ENCODE measurements around the gene IL1F10. TPM values are rescaled to one million over a fixed set of nuclear protein-coding genes. Genes with fewer than 3 reads are reported as not detected.

The IL1F10 gene
- polyA plus RNA-seq, 1 donor: not detected

DNA sequence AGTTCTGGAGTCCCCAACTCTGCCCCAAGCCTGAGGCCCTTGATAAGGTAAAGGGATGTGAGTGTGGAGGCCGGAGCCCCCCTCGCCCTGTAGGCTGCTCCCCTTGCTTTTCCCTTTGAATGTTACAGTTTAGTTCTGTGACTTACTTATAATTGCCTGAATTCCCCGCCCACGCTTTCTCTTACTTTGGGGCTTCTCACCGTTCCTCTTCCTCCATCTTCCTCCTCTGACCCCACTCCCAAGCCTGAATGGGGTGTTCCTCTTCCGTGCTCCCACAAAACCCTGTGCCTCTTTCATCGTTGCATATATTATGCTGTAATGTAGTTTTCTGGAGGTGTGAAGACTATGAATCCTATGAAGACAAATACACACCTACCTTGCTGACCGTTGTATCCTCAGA, 44.7 kb downstream of the IL1F10 start:
- DNase-seq (ENCODE audit: low read depth): no peak

DNA sequence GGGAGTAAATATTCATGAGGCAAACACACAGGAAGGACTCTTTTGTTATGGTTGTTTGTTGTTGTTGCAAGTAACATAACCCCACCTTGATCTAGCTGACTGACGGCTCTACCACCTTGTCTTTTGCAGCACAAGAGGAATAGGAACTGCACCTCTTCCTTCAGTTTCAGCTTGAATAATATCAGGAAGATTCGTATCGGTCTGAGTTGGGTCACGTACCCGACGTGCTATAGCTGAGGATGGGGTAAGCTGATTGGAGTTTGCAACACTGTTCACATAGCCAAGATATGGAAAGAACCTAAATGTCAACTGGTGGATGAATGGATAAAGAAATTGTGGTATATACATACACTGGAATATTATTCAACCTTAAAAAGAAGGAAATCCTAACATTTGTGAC, 45.1 kb downstream of the IL1F10 start:
- DNase-seq (ENCODE audit: low read depth): no peak

DNA sequence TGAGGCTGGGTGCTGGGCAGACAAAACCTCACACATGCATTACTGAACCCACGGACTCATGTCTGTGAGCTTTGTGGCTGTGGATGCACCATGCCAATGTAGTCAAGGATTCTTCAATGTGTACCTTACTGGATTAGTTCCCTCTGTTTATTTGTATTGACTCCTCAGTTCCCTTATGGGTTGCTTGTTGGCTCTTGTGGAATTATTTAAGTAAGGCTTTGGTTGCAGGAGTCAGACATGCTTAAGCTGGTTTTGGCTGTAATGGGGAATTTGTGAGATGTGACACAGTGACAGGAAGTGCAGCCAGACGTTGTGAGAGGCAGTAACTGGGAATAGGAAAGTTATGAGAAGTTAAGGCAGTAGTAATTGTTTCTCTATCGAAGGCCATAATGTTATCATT, 46.0 kb downstream of the IL1F10 start:
- no peak for DNase-seq (ENCODE audit: low read depth)

- DNase-seq (ENCODE audit: low read depth): no peak
Observed at GRCh38 chr2:113114224-113114945, 46.6 kb downstream of the IL1F10 start.

GRCh38 chr2:113114996-113115395, 47.2 kb downstream of the IL1F10 start:
- DNase-seq (ENCODE audit: low read depth): no peak

GRCh38 chr2:113116100-113116958, 48.6 kb downstream of the IL1F10 start:
- DNase-seq (ENCODE audit: low read depth): no peak

GRCh38 chr2:113117541-113118262, 49.9 kb downstream of the IL1F10 start:
- no peak for DNase-seq (ENCODE audit: low read depth)

DNA sequence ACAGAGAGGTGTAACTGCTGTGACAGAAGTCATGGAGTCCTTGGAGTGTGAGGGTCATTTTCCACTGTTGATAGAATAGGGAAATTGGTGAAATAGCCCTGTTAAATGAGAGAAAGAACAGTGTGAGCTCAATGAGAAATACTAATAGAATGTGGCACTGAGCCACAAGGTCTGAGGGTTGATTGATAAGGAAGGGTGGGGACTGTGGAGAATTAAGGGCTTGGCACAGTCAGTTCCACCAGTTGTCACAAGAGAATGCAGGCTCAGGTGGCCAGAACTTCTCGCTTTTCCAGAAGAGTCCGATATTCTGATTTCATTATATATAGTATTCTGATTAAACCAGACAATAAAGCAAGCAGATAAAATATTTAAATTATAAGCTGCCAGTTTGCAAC, 50.5 kb downstream of the IL1F10 start:
- DNase-seq (ENCODE audit: low read depth): no peak

- DNase-seq (ENCODE audit: low read depth): no peak
Observed at GRCh38 chr2:113119111-113119510, 51.3 kb downstream of the IL1F10 start.

GRCh38 chr2:113120861-113121260, 53.1 kb downstream of the IL1F10 start:
- no peak for DNase-seq (ENCODE audit: low read depth)

DNA sequence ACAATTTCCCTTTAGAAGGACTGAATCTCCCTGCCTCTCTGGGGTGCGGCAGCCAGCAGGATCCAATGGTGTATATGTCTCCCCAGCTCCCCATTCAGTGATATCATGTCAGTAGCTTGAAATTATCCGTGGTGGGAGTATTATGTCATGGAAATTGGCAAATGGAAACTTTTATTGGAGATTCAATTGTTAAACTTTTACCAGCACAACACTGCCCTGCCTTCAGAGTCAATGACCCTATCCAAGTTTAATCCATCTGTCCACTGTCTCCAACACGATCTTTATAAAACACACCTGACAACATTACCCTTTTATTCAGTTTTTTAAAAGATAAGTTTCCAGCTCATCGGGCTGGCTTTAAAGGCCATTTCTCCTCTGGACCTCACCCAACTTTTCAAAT, 54.6 kb downstream of the IL1F10 start:
- DNase-seq (ENCODE audit: low read depth): no peak

DNA sequence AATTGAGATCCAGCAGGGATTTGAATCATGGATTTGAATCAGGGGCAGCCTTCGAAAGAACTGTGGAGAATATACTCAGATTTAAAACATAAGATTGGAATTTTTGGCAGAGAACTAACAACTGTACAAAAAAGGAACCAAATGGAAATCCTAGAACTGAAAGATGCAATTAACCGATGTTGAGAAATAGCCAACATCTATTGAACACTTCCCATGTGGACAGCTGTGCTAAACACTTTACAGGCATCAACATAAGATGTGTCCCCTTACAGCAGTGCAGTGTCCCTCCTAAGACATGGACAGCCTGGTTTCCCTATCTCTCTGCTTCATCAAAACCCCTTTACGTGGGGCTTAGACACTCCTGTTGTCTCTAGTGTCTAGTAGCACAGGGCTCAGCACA, 56.0 kb downstream of the IL1F10 start:
- no peak for DNase-seq (ENCODE audit: low read depth)

DNA sequence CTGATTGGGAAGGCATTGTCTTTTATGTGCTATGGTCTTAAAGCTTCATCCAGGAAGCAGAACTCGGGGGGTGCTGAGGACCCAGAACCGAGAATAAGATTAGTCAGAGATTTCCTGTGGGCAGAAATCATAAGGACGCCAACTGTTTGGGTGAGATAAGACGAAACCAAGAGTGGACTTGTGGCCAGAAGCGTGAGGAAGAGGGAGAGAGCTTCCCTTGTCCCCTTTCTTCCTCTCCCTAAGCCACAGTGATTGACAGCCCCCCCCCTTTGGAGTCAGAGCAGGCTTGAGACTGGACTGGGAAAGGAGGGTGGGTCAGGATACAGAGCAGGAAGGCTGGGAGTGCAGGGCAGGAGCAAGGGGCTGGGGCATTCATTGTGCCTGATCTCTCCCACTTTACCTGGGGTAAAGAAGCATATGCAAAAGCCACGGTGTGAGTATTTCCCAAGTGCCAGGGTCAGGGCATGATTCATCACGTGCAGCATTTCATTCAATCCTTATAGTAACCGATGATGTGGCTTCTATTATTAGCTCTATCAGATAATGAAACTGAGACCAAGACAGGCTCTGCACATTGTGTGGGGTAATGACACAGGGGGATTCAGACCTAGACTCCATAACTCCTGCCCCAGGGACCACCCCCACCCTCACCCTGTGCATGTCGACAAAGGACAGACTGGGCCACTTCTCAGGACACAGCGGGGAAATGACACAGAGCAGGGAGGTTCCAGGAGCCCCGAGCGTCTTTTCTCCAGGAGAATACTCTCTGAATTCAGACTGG, 56.6 kb downstream of the IL1F10 start:
- no peak for DNase-seq (ENCODE audit: low read depth)

Other genes with a start within 250 kb of the IL1F10 start
- gene IL1B, start 231.2 kb upstream of the IL1F10 start, polyA plus RNA-seq (ENCODE audit: insufficient read length): 0.14 TPM
- not detected for gene IL37, start 156.8 kb upstream of the IL1F10 start, polyA plus RNA-seq (ENCODE audit: insufficient read length)
- gene IL36G, start 90.0 kb upstream of the IL1F10 start, polyA plus RNA-seq (ENCODE audit: insufficient read length): 0.14 TPM
- gene IL36A, start 62.5 kb upstream of the IL1F10 start, polyA plus RNA-seq (ENCODE audit: insufficient read length): not detected
- not detected for gene IL36B, start 15.1 kb upstream of the IL1F10 start, polyA plus RNA-seq (ENCODE audit: insufficient read length)
- gene IL36RN, start 8.8 kb upstream of the IL1F10 start, polyA plus RNA-seq (ENCODE audit: insufficient read length): not detected
- 0.49 TPM for gene IL1RN, start 59.6 kb downstream of the IL1F10 start, polyA plus RNA-seq (ENCODE audit: insufficient read length)
- 1.3 TPM for gene PSD4, start 106.0 kb downstream of the IL1F10 start, polyA plus RNA-seq (ENCODE audit: insufficient read length)
- 1.9 TPM for gene PAX8, start 211.0 kb downstream of the IL1F10 start, polyA plus RNA-seq (ENCODE audit: insufficient read length)